MV-4-11 (cell line): ENCODE measurements around the gene MYO15A.
A peak's percentile ranks its signal among the peaks of the same experiment; 100 is the strongest.
"Not testable (repeated sequence)": the region's sequence is repeated elsewhere in the genome, so short reads cannot be mapped to it uniquely, and the experiment has no call there.

Experiments used
- DNase-seq: peaks from one replicate; lab custom pipeline; 2025; lab: John Stamatoyannopoulos, UW

The MYO15A gene

DNA sequence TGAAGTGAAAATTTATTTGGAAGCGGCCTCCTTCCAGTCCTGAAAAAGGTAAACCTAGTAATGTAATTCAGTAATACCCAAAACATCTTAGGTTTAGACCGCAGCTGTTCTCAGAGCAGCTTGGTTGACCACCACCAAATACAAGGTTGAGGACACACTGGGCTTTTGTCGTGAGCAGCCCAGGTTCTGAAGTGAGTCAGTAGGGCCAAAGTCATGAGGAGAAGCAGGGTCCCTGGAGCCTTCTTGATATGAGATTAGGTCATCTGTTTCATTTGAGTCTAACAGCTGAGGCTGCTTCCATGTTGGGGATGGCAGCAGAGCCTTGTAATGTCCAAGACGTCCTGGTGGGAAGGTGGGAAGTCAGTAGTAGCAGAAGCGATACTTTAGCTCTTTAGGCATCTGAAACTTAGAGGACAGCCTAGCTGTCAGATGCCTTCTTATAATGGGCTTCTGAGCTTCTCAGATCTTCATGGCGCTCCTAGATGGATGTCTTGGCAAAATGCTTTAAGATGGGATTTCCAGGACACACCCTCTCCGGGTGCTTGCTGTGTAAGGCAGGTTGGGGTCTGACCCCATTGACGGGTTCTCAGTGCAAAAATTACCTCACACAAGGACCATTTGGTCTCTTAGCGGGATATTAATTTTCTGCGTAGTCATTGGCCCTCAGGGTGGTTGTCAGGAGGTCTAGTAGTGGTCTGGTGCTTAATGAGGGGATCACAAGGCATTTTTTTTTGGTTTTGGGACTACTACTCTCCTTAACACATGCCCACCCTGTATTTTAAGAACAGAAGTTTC lies 77.5 kb downstream of the MYO15A start:
- DNase-seq: peak; percentile 5

DNA sequence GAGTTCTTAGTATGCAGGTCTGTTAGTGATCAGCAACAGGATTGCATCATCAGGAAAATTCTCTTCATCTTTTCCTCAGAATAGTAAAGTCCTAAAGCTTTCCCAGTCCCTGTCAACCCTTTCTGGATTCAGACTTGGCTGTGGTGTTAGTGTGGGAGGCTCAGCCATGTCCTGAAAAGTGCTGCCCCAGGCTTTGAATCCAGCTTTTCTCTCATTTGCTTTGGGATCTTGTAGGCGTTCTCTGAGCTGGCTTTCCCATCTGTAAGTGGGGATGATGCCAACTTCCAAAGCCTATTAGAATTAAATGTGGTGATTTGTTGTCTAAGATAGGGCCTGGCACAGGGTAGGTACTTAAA lies 78.0 kb downstream of the MYO15A start:
- no peak for DNase-seq

DNA sequence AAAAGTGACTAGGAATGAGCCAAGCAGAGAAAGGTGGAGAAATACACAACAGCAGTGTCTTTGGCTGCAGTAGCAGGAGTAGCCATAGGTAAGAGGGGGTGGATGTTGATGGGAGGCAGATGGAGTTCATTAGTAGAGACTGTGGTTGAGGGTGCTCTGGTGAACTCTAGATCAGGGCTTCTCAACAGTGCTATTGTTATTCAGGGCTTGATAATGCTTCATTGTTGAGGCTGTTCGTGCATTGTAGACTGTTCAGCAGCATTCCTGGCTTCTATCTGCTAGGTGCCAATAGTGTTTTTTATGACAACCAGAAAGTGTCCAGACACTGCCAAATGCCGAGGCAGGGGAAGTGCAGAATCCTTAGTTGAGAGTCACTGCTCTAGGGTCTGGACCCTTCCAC lies 78.7 kb downstream of the MYO15A start:
- DNase-seq: no peak

DNA sequence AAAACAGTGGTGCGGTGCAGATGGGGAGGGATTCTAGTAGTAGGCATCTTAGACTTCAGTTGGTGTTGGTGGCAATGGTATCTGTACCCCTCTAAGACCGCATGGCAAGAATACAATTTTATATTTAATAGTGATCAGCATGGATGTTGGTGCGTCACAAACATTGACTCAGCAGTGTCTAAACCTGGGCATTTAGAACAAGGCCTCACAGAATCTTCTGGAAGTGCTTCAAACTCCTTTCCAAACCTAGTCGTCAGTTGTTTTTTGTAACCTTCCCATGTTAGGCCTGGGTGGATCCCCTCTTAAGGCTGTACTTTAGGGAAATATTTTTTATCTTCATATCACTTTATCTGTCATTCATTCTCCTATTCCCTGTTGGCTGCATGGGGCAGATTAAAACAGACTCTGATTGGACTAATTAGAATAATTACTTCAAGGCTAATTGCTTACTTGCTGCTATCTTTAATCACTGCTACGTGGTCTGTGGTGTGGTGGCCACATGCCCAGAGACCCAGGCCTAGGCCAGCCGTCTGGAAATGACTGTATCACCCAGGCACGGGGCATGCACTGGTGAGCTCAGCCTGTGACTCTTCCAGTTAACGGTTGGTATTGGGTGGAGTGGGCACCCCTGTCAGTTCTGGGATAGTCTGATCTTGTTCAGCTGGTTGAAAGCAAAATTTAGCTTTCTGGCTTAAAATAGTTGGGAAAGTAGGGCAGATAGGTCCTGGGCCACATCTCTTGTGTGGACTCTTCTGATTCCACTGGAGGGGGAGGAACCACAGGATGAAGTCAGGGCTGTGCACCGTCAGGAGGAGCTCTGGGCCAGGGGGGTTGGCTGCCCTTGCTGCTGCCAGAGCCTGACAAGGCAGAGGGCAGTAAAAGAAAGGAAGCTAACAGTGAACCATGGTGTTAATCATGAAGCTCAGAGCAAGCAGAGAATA lies 79.5 kb downstream of the MYO15A start:
- DNase-seq: no peak

DNA sequence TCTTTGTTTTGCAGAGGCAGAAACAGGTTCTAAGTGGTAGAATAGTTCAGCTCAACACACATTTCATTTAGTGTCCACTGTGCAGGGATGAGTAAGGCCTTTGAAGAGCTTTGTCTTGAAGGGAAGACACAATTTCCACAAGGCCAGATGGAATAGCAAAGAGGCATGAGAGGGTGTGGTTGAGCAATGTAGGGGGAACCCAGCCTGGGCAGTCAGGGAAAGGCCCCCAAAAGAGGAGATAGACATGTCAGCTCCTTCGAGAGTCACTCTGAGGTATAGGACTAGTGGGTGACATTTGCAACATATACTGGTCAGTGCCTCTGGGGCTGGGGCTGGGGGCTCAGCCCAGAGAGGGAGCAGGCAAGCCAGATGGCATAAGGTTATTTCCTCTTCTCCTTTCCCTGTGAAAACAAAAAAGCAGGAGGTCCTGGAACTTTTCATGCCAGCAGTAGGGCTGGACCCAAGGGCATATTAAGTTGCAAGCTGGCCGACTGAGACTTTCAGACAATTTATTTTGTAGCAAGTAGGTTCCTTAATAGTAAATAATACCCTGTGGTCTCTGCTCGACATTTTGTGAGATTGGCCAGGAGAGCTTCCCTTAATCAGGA lies 82.2 kb downstream of the MYO15A start:
- no peak for DNase-seq

DNA sequence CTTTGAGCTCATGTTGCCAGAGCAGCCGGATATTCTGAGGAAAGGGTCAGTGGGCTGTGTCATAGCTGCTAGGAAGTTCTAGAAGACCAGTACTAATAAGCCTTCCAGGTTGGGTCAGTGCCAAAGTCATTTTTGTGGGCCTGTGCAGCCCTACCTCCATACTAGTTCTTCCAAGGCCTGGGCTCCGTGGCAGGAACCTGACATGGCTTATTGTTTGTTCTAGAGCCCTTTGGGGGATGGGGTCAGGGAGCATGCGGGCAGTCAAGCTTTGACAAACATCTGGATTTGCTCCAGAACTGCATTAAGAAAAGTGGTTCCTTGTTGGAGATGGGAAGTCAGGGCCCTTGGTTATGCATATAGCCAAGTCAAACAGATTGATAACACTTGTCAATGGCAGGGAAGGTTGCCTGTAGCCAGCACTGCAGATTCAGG lies 82.7 kb downstream of the MYO15A start:
- DNase-seq: no peak

DNA sequence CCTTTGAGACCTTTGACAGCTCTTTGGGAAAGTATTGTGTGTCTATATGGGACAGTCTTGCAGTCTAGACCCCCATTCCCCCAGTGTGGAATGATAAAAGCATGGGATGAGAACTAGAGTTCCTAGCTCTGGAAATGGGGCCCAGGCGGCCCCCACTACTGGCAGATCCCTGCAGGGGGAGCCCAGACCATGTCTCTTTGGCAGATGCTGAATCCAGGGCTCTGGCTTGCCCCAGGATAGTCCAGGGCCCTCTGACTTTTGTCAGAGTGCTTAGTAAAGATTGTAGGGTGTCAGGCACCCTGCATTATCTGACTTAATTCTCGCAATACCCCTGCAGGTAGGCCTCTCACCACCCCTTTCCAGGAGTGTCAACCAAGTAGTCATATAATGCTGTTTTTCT lies 83.4 kb downstream of the MYO15A start:
- no peak for DNase-seq

DNA sequence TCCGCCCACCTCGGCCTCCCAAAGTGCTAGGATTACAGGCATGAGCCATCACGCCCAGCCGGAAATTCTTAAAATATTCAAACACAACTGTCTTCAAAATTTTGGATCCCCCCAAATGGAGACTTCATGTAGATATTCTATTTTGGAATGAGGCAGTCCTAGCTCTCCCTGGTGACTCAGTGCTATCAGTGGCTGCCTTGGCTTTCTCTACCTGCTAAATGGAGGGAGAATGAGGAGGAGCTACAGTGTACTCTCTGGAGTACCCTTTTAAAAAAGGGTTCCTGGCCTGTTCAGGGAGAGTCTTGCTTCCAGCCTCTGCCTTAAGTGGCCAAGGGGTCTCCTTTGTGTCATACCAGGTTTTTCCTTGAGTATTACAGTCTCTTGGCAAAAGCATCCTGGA lies 85.8 kb downstream of the MYO15A start:
- no peak for DNase-seq

DNA sequence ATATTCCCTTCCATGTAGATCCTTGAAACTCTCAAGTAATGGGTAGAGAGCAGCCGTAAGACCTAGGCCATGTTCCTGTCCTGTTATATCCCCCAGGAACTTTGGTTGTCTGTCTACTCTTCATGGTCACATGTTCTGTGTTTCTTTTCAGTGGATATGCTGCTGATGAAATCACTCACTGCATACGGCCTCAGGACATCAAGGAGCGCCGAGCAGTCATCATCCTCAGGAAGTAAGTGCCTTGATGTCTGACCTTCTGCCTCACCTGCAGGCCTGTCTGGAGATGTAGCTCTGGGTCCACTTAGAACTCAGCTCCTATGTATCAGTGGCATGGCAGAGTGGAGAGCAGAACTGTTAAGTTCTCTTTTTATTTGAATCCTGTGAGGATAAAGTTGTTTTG lies 86.2 kb downstream of the MYO15A start:
- no peak for DNase-seq

DNA sequence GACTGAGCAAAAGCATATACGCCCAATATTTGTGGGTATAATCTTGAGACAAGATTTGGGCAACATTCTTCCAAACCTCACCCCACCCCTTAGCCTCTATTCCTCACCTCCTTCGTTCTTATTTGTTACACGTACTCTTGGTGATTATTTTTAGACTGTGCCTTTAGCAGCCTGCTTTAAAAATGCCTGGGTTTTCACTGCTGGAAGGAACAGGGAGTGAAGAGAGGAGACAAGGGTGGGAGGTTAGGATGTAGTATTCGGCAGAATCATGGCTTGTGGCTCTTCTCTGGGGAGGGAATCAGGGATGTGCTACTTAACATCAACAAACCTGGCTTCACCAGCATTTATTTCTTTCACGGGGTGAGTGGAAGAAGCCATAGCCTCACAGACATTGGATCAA lies 86.7 kb downstream of the MYO15A start:
- DNase-seq: no peak

DNA sequence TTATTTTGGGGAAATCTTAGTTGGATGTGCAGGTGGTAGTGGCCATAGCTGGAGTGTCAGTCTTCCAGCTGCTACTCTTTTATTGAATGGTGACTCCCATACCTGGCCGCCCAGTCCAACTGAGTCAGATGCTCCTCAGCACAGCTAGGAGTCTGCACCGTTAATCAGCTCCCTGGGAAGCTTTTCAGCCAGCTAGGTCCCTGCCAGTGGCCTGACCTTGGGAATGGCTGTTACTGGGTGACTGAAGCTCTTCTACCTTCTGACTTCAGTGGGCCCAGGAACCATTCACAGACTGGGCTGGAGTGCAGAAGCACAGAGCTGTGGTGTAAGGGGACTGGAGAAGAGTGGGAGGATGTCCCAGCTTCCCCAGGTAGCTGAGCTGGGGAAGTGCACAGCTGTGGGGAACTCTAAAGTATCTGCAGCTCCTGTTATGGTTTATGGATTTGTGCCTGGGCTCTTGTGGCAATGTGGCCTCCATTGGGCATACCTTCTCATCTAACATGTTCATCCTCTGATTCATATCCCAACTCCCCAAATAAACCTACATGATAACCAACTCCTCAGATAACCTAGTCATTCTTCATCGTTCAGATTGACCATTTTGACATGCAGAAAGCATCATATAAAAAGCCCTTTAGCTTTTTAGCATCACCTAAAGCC lies 89.1 kb downstream of the MYO15A start:
- DNase-seq: no peak

DNA sequence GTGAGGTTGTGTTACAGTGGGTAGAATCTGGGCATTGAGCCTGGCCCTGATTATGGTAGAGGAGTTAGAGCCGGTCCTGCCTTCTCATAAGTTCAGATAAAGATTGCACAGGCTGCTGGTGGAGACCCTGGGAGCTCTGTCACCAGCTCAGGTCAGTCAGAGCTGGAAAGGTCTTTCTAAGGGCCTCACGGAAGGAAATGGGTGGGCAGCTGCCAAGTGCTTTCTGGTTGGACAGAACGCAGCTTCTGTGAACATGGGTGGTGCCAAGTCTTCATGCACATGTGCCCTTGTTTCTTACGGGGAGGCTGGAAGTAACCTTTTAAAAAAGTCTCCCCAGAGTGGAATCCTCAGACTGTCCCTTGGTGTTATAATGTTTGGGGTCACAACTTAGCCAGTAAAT lies 90.0 kb downstream of the MYO15A start:
- DNase-seq: no peak

DNA sequence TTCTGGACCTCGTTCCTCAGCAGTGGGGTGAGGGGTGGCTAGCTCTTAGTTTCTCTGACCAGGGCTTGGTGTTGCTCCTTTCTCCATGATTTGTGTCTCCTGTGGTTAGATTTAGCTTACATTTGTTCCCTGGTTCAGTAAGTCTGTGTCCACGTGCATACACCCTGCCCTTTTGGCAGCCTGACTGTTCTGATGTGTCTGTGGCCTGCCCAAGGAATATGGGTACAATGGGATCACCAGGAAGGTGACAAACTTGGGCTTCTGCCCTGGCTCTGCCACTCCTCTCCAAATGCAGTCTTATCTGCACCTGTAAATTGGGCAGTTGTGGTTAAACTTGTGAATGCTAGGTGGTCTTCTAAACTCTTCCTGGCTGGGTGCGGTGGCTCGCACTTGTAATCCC lies 92.6 kb downstream of the MYO15A start:
- DNase-seq: no peak

DNA sequence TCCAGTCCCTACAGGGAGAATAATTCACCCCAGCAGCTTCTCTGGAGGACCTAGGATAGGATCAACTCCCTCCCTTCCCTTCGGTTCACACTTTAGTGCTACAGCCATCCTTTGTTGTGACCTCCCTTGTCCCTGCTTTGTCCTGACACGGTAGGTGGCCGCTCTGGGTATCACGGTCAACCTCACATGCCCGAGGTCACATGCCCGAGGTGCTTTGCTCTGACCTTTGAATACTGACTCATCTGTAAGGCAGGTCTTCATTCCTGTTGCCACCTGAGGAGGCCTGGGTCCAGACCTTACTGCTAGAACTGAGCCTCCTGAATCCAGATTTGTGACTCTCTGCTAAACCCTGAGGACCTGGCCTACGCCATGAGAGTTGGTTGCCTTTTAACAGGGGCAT lies 94.8 kb downstream of the MYO15A start:
- no peak for DNase-seq

DNA sequence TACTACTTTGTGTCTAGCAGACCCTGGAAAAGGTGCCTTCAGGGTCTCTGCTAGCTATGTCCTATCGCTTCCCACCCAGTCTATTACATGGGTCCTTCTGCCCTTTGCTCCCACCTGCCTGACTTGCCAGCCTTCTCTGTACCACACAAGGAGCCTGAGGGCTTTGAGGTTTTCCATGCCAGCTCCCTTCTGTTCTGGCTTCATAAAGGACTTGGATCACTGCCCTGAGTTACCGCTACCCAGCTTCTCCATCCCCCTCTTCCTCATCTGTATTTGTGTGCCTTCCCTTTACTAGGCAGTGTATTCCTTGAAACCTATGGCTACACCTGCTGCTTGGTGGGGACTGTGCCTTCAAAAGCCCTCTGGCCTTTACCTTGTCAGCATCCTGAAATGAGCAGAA lies 97.3 kb downstream of the MYO15A start:
- DNase-seq: no peak

DNA sequence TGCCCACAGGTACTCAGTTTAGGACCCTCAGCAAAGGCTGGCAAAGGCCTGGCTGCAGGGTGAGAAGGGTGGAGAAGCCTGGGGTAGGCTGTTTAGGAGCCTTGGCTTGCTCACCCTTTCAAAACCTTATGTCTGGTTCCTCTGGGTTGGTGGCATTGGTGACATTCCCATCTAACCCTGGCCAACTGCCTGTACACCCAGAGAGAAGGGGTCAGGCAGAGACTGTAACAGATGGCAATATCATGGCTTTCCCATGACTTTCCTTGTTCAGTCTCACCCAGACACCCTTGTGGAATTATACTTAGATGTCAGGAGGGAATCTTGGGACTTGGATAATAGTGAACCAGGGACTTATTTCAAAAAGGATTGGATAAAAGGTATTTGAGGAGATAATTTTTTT lies 98.4 kb downstream of the MYO15A start:
- DNase-seq: no peak

DNA sequence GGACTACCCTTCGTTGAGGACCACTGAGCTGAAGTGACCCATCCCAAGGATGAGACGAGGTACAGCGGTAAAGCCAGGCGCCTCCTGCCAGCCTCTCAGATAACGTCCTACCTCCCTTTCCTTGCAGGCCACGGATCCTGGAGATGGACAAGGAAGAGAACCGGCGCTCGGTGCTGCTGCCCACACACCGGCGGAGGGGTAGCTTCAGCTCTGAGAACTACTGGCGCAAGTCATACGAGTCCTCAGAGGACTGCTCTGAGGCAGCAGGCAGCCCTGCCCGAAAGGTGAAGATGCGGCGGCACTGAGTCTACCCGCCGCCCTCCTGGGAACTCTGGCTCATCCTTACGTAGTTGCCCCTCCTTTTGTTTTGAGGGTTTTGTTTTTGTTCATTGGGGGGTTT lies 99.5 kb downstream of the MYO15A start:
- DNase-seq: no peak

DNA sequence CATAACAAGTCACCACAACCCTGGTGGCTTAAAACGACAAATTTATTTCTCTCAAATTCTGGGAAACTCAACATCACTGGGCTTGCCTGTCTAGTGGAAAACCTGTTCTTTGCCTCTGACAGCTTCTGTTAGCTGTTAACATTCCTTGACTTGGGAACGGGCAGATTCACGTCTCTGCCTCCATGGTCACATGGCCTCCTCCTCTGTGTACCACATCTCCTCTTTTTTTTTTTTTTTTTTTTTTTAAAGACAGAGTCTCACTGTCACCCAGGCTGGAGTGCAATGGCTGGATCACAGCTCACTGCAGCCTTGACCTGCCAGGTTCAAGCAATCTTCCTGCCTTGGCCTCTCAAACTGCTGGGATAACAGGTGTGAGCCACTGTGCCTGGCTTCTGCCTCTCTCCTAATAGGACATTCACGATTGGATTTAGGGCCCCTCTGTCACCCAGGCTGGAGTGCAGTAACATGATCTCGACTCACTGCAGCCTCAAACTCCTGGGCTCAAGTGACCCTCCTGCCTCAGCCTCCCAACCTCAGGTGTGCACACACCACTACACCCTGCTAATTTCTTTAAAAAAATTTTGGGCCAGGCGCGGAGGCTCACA lies 105.2 kb downstream of the MYO15A start:
- peak; percentile 19 for DNase-seq

DNA sequence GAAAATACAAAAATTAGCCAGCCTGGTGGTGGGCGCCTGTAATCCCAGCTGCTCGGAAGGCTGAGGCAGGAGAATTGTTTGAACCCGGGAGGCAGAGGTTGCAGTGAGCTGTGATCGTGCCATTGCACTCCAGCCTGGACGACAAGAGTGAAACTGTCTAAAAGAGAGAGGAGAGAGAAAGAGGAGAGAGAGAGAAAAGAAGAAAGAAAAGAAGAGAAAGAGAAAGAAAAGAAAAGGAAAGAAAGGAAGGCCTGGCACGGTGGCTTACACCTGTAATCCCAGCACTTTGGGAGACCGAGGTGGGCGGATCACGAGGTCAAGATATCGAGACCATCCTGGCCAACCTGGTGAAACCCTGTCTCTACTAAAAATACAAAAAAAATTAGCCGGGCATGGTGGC lies 108.3 kb downstream of the MYO15A start:
- not testable (repeated sequence) for DNase-seq

DNA sequence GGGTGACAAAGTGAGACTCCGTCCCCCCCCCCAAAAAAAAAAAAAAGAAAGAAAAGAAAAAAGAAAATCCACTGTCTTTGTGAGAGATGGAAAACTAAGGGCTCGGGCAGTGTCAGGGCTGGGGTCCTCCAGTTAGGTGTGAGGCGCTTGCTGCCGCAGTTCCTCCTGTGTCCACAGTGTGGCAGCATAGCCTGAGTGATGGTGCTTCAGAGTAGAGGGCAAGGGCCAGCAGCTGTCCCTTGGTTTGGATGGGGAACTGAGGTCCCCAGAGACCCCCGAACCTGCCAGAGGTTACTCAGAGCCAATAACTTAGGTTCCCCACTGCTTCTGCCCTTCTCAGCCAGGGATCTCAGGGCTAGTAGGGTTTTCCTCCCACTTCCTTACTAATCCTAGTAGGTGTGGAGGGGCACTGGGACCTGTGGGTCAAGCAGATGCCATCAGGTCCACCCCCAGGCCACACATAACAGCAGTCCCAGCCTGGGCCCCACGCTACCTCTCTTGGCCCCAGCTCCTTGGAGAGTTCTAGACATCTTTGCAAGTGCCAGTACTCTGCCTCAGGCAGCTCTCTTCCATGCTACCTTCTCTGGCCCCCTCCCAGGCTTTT lies 109.0 kb downstream of the MYO15A start:
- peak; percentile 44 for DNase-seq

DNA sequence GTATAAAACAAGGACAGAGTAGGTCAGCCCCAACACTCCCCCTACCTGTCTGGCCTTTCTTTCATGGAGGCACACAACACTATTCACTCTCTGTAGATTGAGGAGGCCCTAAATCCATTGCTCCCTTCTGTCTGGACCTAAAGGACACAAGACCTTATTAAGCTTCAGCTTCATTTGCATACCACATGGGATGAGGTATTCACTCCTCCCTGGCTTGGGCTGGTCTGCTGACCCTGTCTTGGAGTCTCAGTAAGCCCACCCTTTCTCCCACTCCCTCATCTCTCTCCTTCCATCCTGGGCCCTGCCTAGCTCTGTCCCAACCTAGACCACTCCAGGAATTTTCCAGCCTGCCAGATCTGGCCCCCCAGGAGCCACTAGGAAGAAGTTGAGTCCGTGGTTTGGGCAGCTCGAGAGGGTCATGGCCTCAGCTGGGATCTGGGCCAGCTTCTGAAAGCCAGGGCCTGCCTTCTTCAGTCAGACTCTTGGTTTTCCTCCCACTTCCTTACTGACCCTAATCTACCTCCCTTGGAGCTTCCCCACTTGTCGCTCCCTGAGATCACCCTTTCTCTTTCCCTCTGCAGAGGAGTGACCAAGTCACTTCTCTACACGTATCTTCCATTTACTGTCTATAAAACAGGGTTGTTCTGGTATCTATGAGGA lies 110.3 kb downstream of the MYO15A start:
- no peak for DNase-seq
